Measurements from ENCODE around the gene GABBR2. TPM values are rescaled to one million over a fixed set of nuclear protein-coding genes. Genes with fewer than 3 reads are reported as not detected.

Gene GABBR2
- total RNA-seq, 4 donors from 2014 or later = not detected

DNA sequence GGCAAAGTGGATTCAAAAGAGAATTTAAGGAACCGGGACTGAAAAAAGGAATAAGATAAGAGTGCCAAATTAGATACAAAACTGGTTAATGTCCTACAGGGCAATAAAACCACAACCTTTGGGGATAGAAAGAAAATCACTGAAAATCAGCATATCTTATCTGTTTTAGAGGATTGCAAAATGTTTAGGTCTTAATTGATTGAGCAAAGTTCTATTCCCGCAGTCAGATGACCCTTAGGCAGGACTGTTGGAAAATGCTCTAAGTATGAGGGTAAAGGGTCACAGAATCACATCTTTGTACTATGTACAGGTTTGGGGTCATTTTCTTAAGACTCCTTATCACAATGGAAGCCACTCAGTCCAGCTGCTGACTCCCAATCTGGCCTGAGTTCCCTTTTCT, 129.0 kb downstream of the GABBR2 start:
- ATAC-seq (ENCODE audit: low FRiP score) (no peak), DNase-seq (ENCODE audit: low spot score) (no peak)
- TF ChIP-seq, protein P1, sequence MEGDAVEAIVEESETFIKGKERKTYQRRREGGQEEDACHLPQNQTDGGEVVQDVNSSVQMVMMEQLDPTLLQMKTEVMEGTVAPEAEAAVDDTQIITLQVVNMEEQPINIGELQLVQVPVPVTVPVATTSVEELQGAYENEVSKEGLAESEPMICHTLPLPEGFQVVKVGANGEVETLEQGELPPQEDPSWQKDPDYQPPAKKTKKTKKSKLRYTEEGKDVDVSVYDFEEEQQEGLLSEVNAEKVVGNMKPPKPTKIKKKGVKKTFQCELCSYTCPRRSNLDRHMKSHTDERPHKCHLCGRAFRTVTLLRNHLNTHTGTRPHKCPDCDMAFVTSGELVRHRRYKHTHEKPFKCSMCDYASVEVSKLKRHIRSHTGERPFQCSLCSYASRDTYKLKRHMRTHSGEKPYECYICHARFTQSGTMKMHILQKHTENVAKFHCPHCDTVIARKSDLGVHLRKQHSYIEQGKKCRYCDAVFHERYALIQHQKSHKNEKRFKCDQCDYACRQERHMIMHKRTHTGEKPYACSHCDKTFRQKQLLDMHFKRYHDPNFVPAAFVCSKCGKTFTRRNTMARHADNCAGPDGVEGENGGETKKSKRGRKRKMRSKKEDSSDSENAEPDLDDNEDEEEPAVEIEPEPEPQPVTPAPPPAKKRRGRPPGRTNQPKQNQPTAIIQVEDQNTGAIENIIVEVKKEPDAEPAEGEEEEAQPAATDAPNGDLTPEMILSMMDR (IDR thresholded peaks at IDR 0.05) = no peak

DNA sequence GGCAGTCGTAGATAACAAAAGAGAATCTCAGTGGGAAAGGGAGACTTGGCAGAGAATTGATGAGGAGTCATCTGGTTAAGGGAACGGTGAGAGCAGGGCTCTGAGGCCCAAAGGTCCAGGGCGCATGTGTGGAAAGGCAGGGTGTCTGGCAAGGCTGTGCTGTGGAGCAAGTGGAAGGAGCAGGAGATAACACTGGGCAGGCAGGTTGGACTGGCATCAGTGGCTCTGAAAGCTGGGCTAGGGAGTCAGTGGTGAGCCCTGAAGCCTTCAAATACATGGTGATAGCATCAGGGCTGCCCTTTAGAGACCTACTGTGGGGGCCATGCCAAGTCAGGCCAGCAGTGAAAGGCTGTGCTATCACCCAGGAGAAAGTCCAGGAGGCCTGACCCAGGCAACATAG, 131.3 kb downstream of the GABBR2 start:
- no peak for DNase-seq (ENCODE audit: low spot score)
- ATAC-seq (ENCODE audit: low FRiP score) = no peak
- TF ChIP-seq, protein P1 (IDR thresholded peaks at IDR 0.05) = no peak

DNA sequence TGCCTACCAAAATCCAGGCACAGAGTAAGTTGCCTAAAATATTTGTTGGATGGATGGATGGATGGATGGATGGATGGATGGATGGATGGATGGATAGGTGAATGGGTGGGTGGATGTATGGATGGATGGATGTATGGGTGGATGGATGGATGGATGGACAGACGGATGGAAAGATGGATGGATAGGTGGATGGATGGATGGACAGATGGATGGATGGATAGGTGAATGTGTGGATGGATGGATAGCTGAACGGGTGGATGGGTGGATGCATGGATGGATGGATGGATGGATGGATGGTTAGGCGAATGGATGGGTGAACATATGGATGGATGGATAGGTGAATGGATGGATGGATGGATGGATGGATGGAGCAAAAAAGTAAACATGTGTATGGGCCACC, 131.9 kb downstream of the GABBR2 start:
- ATAC-seq (ENCODE audit: low FRiP score) (no peak), DNase-seq (ENCODE audit: low spot score) (no peak)
- TF ChIP-seq, protein P1 (IDR thresholded peaks at IDR 0.05) = no peak

DNA sequence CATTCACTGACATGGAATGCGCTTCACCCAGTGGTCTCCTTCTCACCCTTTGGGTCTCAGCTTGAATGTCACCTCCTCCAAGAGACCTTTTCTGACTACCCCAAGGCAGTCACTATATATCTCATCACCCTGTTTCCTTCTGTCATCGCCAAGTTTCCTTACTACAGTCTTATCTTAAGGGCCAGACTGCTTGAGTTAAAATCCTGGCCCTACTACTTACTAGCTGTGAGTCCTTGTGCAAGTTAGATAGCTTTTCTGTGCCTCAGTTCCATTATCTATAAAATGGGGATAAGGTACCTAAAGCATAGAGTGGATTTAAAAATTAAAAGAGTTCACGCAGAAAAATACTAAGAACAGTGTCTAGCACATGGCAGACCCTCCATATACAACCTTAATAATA, 132.4 kb downstream of the GABBR2 start:
- TF ChIP-seq, protein P1 (IDR thresholded peaks at IDR 0.05) = no peak
- DNase-seq (ENCODE audit: low spot score) (no peak), ATAC-seq (ENCODE audit: low FRiP score) (no peak)

DNA sequence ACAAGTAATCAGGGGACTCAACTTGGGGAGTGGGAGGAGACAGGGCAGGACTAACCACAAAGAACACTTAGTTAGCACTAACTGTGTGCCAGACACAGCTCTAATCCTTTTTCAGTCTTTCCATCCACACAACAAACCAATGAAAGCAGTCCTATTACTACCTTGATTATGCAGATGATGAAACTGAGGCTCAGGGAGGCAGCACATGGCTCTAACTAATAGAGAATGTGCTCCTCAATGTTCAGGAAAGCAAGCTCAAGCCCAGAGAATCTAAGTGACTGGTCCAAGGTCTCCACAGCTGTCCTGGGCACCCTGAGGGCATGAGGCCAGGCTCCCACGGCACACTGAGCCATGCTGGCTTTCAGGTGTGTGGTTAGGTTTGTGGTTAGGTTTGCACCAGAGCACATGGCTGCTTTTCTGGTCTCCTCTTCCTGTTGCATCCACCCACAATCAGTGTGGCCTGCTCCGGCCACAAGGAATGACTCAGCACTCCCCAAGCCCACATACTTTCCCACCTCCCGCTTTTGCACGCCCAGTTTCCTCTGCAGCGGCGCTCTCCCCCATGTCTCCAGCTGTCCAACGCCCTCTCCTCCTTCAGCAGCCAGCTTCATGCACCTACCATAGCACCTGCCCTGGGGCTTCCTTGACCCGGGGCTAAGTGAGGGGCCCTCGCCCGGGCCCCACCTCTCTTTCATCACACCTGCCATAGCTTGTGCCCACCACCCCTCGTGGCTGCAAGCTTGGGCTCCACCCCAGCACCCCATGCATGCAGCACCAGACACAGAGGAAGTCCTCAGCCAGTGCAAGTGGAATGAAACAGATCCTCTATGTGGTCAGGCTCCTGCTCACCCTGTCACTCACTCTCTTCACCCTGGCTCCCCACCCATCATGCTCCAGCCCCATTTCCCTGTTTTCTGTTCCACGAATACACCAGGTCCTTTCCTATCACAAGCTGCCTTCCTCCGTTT, 133.1 kb downstream of the GABBR2 start:
- DNase-seq (ENCODE audit: low spot score) = no peak
- no peak for ATAC-seq (ENCODE audit: low FRiP score)
- TF ChIP-seq, protein P1 (IDR thresholded peaks at IDR 0.05) = no peak

DNA sequence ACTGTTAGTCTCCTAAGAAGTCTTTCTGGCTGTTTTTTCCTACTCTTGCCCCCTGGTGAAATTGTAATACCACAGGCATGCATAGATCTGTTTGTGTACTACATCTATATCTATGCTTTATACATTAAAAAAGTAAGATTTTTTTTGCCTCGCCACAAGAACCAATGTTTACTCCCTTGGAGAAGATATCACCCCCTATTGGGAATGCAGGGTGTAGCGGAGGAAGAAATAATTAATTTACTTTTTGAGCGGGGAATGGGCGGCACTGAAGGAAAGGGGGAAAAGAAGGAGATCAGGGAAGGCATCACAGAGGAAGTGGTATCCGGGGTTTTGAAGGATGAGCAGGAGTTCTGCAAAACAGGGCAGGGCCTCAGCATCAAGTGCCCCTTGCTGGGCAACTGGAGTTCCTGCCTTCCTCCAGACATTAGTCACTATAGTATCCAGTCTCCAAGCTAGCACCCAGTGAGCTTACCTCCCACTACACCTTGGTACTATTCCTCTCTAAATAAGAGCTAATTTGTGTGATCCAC, 134.9 kb downstream of the GABBR2 start:
- no peak for ATAC-seq (ENCODE audit: low FRiP score)
- TF ChIP-seq, protein P1 (IDR thresholded peaks at IDR 0.05) = no peak
- DNase-seq (ENCODE audit: low spot score) = no peak

DNA sequence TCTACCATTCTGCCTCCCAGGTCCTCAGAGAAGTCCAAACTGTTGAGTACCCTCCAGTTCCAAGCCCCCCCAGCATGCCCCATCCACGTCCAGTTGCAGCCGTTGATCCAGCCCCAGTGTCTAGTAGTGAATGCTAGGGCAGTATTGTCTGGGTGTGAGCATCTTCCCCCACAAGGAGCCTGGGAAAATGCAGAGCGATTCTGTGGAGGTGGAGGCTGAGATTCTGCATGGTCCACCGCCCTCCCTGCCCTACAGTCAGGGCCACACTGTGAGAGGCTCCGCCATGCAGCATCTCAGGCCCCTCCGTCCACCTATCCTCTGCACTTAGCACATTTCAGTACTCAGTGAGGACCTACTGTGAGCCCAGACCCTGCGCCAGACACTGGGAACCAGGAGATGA, 135.9 kb downstream of the GABBR2 start:
- no peak for DNase-seq (ENCODE audit: low spot score)
- ATAC-seq (ENCODE audit: low FRiP score) = no peak

More for the DNA sequence above, 135.9 kb downstream of the GABBR2 start:
- TF ChIP-seq, protein P1 (IDR thresholded peaks at IDR 0.05) = no peak

All from omental fat pad (tissue), 4 donors.